Kidney (tissue), 14 donors: Measurements from ENCODE around the gene NSD2. TPM values are rescaled to one million over a fixed set of nuclear protein-coding genes. Genes with fewer than 3 reads are reported as not detected.

ENCODE experiments used
- DNase-seq, 5 donors: peaks; one replicate each; pipeline ENCODE4 v3.0.0-alpha.2; 2013 to 2020
- FAIRE-seq: peaks from 2 replicates; lab custom pipeline; 2012; peaks lifted over from hg19 to GRCh38; lab: Jason Lieb, UNC
- H3K27ac ChIP-seq, 2 donors: one replicate each; pipeline ENCODE4 v1.7.0; 2013; ENCODE audit warnings: low read depth in 2 of 2, low read length in 2 of 2, inconsistent platforms in 1 of 2
- H3K27me3 ChIP-seq: one replicate; pipeline ENCODE4 v1.7.1; 2013; ENCODE audit warnings: low read length, inconsistent platforms; ENCODE audit not compliant: control insufficient read depth, insufficient read depth
- H3K36me3 ChIP-seq, 3 donors: one replicate each; pipeline versions ENCODE4 v1.7.0 to v1.7.1; 2013; ENCODE audit warnings: low read length in 3 of 3, control low read depth in 1 of 3, inconsistent platforms in 1 of 3; ENCODE audit not compliant: insufficient read depth in 3 of 3, control insufficient read depth in 2 of 3
- H3K4me1 ChIP-seq, 3 donors: one replicate each; pipeline versions ENCODE4 v1.7.0 to v1.7.1; 2013; ENCODE audit warnings: low read length in 3 of 3, inconsistent platforms in 1 of 3, low read depth in 1 of 3; ENCODE audit not compliant: control insufficient read depth in 2 of 3, insufficient read depth in 2 of 3
- H3K4me3 ChIP-seq, 3 donors: one replicate each; pipeline versions ENCODE4 v1.7.0 to v1.8.1; 2013; ENCODE audit warnings: low read length in 3 of 3, control low read depth in 1 of 3, inconsistent platforms in 1 of 3
- H3K9ac ChIP-seq, 3 donors: one replicate each; pipeline versions ENCODE4 v1.7.0 to v1.7.1; 2013; ENCODE audit warnings: low read length in 3 of 3, control low read depth in 1 of 3, inconsistent platforms in 1 of 3
- H3K9me3 ChIP-seq, 3 donors: one replicate each; pipeline versions ENCODE4 v1.7.0 to v1.7.1; 2013; ENCODE audit warnings: low read length in 3 of 3, control low read depth in 1 of 3, inconsistent platforms in 1 of 3; ENCODE audit not compliant: control insufficient read depth in 2 of 3, insufficient read depth in 1 of 3
- intact Hi-C: fragments of 100-400 bp; cut with DNase I; formaldehyde crosslinking; loops from one replicate; pipeline ENCODE4 v1.11.1; 2022
- polyA plus RNA-seq: library from polyadenylated mRNA; stranded (reverse); fragments of 350-450 nt; fragmentation: Illumina TruSeq; extraction: RNeasy Lipid Tissue Mini Kit (QIAGEN cat#74804); gene quantifications from one replicate; pipeline ENCODE4 v1.2.3, GENCODE V29; 2014; ENCODE audit warnings: low read depth, low replicate concordance; ENCODE audit not compliant: insufficient read depth
- total RNA-seq: library from RNA; stranded (reverse); fragmentation: NEBNext Ultra II Directional; extraction: Animal tissue kit (Norgen Biotek cat#: 25700); gene quantifications from one replicate; pipeline ENCODE4 v1.2.1, GENCODE V29; 2021
- TF ChIP-seq, protein P1 (sequence below): IDR thresholded peaks from 3 replicates; pipeline ENCODE4 v1.5.1; 2012; ENCODE audit warnings: mild to moderate bottlenecking, moderate library complexity, borderline replicate concordance; ENCODE audit not compliant: insufficient read depth; ENCODE audit errors: extremely low read depth
- donor health status: control.
- donor health status: control.
- donor health status: control.
- donor health status: control.
- donor health status: control.
- donor health status: DM: yes; HTN: yes; CAD: no.
- donor health status: Normal renal cell carcinoma (clear cell type).

NSD2 gene
- total and polyA plus RNA-seq, 2 donors from 2014 or later = 5.5 to 51.2 TPM

DNA sequence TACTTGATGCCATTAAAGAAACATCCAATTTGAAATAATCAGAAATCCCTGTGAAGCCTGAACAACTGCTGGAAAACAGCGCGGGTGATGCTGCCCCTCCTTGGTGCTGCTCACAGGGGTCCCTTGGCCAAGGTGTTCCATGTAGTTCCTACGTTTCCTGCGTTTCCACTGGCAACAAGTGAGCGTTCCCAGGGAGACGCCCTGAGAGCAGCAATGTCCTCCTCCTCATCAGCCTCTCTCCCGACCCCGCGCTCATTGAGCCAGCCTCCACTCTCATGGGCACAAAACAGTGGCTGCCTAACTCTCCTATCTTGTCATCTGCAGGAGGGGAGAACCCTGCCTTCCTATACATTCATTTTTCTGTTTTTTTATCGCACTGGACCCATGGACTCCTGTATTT, 34.1 kb upstream of the NSD2 start:
- intact Hi-C loops = no loop called here
- Histone ChIP-seq H3K9ac (no peak overlapping the region), H3K9me3 (no peaks in the 10 kb centered on the region), H3K4me1 (peaks cover 0 to 4% (median 4%) of the 10 kb centered on the region in 3 donors), H3K27me3 (no peaks in the 10 kb centered on the region), H3K36me3 (peaks cover 2 to 54% (median 24%) of the 10 kb centered on the region in 3 donors), H3K4me3 (no peak overlapping the region), H3K27ac (no peak overlapping the region)
- DNase-seq = no peak
- FAIRE-seq = no peak
- TF ChIP-seq, protein P1, sequence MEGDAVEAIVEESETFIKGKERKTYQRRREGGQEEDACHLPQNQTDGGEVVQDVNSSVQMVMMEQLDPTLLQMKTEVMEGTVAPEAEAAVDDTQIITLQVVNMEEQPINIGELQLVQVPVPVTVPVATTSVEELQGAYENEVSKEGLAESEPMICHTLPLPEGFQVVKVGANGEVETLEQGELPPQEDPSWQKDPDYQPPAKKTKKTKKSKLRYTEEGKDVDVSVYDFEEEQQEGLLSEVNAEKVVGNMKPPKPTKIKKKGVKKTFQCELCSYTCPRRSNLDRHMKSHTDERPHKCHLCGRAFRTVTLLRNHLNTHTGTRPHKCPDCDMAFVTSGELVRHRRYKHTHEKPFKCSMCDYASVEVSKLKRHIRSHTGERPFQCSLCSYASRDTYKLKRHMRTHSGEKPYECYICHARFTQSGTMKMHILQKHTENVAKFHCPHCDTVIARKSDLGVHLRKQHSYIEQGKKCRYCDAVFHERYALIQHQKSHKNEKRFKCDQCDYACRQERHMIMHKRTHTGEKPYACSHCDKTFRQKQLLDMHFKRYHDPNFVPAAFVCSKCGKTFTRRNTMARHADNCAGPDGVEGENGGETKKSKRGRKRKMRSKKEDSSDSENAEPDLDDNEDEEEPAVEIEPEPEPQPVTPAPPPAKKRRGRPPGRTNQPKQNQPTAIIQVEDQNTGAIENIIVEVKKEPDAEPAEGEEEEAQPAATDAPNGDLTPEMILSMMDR = no peak

DNA sequence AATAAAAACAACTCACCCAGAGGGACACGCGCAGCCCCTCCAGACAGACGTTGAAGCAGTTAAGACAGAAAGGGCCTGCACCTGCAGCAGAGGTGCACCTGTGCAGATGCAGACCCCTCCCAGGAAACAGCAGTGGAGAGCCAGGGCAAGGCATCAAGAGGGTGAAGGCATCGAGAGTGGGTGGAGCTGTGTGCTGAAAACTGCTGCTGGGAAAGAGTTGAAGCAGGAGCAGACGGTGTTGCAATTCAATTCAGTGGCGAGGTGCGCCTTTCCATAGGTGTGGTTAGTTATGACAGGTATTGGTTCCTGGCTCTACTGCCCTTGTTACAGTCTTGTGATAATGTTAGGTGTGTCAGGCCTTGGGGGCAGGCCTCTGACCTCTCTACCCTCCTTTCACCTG, 31.9 kb upstream of the NSD2 start:
- H3K9ac ChIP-seq = no peak overlapping the region
- no peak overlapping the region for H3K4me3 ChIP-seq
- H3K9me3 ChIP-seq = no peaks in the 10 kb centered on the region
- peaks cover 0 to 36% (median 14%) of the 10 kb centered on the region in 3 donors for H3K36me3 ChIP-seq
- H3K4me1 ChIP-seq = peaks cover 0 to 18% (median 12%) of the 10 kb centered on the region in 3 donors
- intact Hi-C loops = no loop called here
- FAIRE-seq (no peak), DNase-seq (no peak)
- TF ChIP-seq, protein P1 = no peak
- H3K27ac ChIP-seq = no peak overlapping the region
- no peaks in the 10 kb centered on the region for H3K27me3 ChIP-seq

DNA sequence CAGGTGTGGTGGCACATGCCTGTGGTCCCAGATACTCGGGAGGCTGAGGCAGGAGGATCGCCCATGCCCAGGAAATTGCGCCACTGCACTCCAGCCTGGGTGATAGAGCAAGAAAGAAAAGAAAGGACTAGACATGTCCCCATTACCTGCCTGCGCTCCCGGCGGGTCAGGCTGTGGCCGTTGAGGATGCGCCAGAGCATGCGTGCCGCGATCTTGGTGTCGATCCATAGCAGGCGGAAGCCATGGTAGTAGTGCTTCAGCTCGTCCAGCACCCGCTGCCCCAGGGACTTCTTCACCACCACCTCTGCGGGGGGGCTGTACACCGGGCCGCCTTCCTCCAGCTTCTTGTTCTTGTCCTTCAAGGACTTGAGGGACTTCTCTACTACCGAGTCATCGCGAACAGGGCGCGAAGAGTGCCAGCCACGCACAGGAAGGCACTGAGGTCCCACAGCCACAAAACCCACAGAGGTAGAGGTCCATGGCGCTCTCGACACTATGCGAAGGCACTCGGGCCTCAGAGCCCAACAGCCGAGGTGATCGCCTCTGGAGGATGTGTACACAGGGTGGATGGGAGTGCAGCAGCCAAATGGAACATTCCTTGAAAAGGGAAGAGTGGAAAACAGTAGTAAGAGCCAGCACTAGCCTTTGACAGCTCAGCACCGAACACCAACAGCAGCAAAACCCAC, 29.8 kb upstream of the NSD2 start:
- TF ChIP-seq, protein P1 = no peak
- no peak overlapping the region for H3K27ac ChIP-seq
- no peaks in the 10 kb centered on the region for H3K27me3 ChIP-seq
- peaks cover 0 to 18% (median 13%) of the 10 kb centered on the region in 3 donors for H3K4me1 ChIP-seq
- no peak for DNase-seq
- no peak overlapping the region for H3K4me3 ChIP-seq
- no peaks in the 10 kb centered on the region for H3K9me3 ChIP-seq
- no peak overlapping the region for H3K9ac ChIP-seq
- H3K36me3 ChIP-seq = peaks cover 0 to 24% (median 13%) of the 10 kb centered on the region in 3 donors
- intact Hi-C loops = no loop called here
- FAIRE-seq = no peak

DNA sequence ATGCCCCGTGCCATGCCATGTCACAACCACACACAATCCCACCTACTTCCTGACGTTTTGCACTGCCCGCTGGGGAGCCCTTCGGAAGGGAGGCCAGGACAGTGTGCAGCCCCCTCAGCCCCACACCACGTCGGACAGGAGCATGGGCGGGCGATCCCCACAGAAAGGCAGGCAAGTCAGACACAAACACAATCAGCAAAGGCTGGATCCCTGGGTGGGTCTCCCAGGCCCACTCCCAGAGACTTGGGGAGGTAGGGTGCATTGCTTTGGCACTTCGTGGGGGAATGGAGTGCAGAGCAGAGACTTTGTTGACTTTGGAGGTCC, 29.3 kb upstream of the NSD2 start:
- no peak overlapping the region for H3K4me3 ChIP-seq
- no peaks in the 10 kb centered on the region for H3K27me3 ChIP-seq
- H3K4me1 ChIP-seq = peaks cover 0 to 18% (median 13%) of the 10 kb centered on the region in 3 donors
- intact Hi-C loops = no loop called here
- DNase-seq (no peak), FAIRE-seq (no peak)
- H3K36me3 ChIP-seq = peaks cover 0 to 29% (median 14%) of the 10 kb centered on the region in 3 donors
- TF ChIP-seq, protein P1 = no peak
- H3K27ac ChIP-seq = no peak overlapping the region
- no peak overlapping the region for H3K9ac ChIP-seq
- no peaks in the 10 kb centered on the region for H3K9me3 ChIP-seq
